Large intestine (tissue), 3 donors: ENCODE measurements around the gene KDM6A. TPM values are rescaled to one million over a fixed set of nuclear protein-coding genes. Genes with fewer than 3 reads are reported as not detected.

Source experiments
- DNase-seq, 2 donors: peaks; one replicate each; pipeline versions ENCODE4 v3.0.0 to v3.0.0-alpha.2; 2013
- H3K27ac ChIP-seq: one replicate; pipeline ENCODE4 v1.5.1; 2013; ENCODE audit warnings: low read length
- H3K27me3 ChIP-seq: 2 replicates; pipeline ENCODE4 v1.6.1; 2013; ENCODE audit warnings: low read length; ENCODE audit not compliant: control insufficient read depth, insufficient read depth
- H3K36me3 ChIP-seq: 2 replicates; pipeline ENCODE4 v1.6.1; 2013; ENCODE audit warnings: low read length; ENCODE audit not compliant: control insufficient read depth, insufficient read depth
- H3K4me1 ChIP-seq: one replicate; pipeline ENCODE4 v1.6.1; 2013; ENCODE audit warnings: low read length; ENCODE audit not compliant: control insufficient read depth, insufficient read depth
- H3K4me3 ChIP-seq: one replicate; pipeline ENCODE4 v1.5.1; 2013; ENCODE audit warnings: low read length
- H3K9me3 ChIP-seq: one replicate; pipeline ENCODE4 v1.6.1; 2013; ENCODE audit warnings: mild to moderate bottlenecking, low read depth, low read length, moderate library complexity; ENCODE audit not compliant: control insufficient read depth
- WGBS: methylation state at CpG from one replicate; pipeline ENCODE4 v1.1.5; 2013; ENCODE audit warnings: low lambda C conversion rate; ENCODE audit not compliant: insufficient coverage; 5-methylcytosine and 5-hydroxymethylcytosine counted together
- polyA plus RNA-seq: library from polyadenylated mRNA; unstranded; fragments of 120-200 nt; gene quantifications from one replicate; pipeline ENCODE4 v1.2.1, GENCODE V29; 2013

KDM6A gene
- polyA plus RNA-seq, 1 donor: 26.8 TPM

DNA sequence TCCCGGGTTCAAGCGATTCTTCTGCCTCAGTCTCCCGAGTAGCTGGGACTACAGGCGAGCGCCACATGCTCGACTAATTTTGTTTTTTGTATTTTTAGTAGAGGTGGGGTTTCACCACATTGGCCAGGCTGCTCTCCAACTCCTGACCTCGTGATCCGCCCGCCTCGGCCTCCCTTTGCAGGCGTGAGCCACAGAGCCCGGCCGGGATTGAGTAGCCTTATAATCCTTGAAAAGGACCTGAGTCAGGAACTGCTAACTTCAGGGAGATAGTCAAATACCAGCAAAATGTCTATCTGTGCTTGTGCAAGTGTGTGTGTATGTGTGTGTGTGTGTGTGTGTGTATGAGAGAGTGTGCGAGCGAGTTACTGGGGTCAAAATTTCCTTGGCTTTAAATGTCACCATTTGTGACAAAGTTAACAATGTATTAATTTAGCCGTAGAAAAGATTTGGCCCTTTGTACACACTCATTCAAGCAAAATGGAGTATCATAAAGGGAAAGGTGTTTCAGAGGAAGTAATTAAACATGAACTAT, 1.8 kb upstream of the KDM6A start:
- Histone ChIP-seq H3K9me3 (no peaks in the 10 kb centered on the region), H3K27me3 (no peaks in the 10 kb centered on the region), H3K4me3 (peak overlapping the region; percentile 73), H3K36me3 (no peaks in the 10 kb centered on the region), H3K4me1 (no peaks in the 10 kb centered on the region), H3K27ac (peak overlapping the region; percentile 97)
- DNase-seq: peak in 1 of 2 donors; percentile 48
- no CpG with 5 or more reads among the region's 16 CpGs for WGBS

DNA sequence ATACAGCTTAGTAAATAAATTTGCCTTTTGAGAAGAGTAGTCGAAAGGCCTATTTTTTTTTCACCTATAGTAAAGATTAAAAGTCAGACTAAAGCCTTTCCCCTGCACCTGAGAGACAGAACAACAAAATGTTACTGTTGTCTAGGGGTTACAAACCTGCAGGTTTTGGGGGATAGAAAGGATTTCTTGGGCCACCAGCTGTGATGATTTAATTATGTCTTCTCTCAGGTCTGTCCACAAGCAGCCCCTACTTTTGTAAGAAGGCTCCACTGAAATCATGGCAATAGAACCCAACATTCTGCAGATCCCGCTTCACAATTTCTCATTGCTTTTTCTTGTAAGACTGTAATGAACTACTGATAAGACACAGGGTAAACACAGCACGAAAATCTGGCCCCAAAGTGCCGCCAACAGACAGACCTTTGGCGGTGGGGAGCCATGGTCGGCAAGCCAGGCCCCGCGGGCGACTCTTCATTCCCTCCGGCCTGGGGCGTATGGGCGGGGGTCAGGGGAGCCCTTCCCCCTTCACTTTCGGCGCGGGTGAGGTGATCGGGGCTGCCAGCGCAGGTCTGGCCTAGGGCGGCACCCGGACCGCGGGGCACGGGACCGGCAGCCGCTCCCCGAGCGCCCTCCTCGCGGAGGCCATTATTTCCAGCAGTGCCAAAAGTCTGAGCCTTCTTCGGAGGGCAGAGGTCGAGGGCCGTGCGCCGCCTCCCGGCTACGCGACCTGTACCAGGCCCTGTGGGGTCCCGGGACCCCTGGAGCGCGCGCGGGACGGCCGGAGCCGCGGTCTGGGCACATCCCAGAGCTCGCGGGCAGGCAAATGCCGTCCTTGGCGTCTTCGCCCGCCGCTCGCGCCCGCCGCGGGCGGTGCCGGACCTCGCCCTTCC, 812 bp upstream of the KDM6A start:
- Histone ChIP-seq H3K9me3 (no peaks in the 10 kb centered on the region), H3K4me3 (peak overlapping the region; percentile 73), H3K27ac (peak overlapping the region; percentile 97), H3K27me3 (no peaks in the 10 kb centered on the region), H3K4me1 (no peaks in the 10 kb centered on the region), H3K36me3 (no peaks in the 10 kb centered on the region)
- peak; percentile 46 to 73 for DNase-seq
- no CpG with 5 or more reads among the region's 60 CpGs for WGBS

DNA sequence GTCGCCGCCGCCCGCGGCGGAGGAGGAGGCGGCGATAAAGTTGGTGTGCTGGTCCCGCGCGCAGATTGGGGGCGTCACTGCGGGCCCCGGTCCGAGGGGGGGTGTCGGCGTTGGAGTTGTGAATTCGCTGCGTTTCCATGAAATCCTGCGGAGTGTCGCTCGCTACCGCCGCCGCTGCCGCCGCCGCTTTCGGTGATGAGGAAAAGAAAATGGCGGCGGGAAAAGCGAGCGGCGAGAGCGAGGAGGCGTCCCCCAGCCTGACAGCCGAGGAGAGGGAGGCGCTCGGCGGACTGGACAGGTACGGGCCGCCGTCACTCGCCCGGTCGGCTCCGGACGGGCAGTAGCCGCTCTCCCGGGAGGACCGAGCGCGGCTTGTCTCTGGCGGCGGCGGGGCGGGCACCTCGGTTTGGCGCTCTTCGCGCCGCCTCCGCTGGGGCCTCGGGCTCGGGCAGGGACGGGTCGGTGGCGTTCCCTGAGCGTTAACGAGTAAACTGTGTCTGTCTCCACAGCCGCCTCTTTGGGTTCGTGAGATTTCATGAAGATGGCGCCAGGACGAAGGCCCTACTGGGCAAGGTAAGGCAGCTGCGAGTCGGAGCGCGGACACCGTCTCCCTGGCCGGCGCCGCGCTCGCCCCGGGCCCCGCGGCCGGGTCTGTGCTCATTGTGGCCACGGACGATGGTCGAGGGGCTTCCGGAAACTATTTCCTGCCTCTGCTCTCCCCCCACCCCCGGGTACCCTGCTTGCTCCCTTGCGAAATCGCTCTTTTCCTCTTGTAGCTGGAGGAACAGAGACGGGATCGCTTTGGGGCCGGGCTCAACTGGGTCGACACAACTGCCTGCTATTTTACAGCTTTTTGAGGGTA, 658 bp downstream of the KDM6A start:
- no CpG with 5 or more reads among the region's 99 CpGs for WGBS
- Histone ChIP-seq H3K4me1 (no peaks in the 10 kb centered on the region), H3K27me3 (no peaks in the 10 kb centered on the region), H3K27ac (peak overlapping the region; percentile 96), H3K4me3 (peak overlapping the region; percentile 85), H3K36me3 (no peaks in the 10 kb centered on the region), H3K9me3 (no peaks in the 10 kb centered on the region)
- peak; percentile 48 to 57 for DNase-seq

DNA sequence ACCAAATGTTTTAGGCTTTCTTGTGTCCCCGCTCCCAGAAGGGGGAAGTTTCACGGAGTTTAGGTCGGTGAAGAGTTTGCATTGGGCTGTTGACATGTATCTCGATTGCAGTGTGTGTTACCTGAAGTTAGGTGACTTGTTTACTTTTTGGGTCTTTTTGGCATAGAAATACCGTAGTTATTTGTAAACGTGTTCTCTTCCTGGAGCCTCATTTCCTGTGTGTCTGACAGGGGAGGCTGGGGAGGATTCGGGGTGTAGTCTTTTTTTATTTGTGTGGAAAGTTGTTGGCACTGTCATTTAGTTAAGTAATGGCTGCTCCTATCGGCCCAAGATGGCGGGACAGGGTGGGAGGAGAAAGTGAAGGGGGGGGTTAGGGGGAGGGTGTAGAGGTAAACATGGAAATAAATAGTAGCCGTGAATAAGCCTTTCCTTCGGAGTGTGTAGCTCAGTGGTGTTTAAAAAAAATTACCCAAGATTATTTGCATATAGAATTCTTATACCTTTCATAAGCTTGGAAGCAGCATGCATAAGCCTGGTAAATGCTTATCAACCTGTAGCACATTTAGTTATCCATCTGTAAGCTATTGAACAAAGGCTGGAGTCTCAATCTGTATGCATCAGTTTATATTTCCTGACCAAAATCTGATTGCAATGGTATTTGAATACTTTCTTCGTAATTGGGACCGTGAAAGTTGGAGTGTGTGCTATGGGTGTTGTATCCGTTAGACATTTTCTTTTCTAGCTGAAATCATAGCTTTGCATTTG, 1.6 kb downstream of the KDM6A start:
- H3K4me1 ChIP-seq: no peaks in the 10 kb centered on the region
- H3K27ac ChIP-seq: peak overlapping the region; percentile 96
- no peaks in the 10 kb centered on the region for H3K27me3 ChIP-seq
- no peaks in the 10 kb centered on the region for H3K9me3 ChIP-seq
- H3K36me3 ChIP-seq: no peaks in the 10 kb centered on the region
- peak overlapping the region; percentile 85 for H3K4me3 ChIP-seq
- peak in 1 of 2 donors; percentile 56 for DNase-seq
- no CpG with 5 or more reads among the region's 14 CpGs for WGBS

DNA sequence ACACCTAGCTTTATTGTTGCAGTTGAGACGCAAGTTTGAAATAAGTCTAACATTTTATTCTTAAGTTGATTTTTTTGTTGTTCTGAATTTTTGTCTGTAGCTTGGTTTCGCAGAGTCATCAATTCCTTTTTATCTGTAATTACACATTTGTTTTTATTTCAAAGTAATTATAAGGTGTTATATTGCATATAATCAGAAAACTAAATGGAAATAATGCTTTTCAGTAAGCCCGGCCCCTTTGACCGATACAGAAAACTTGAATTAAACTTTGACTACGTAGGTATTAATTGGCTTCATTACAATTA, 2.1 kb downstream of the KDM6A start:
- peak overlapping the region; percentile 85 for H3K4me3 ChIP-seq
- no peak for DNase-seq
- H3K9me3 ChIP-seq: no peaks in the 10 kb centered on the region
- H3K27me3 ChIP-seq: no peaks in the 10 kb centered on the region
- H3K36me3 ChIP-seq: no peaks in the 10 kb centered on the region
- 0% methylated on average over 1 of the region's 5 CpGs for WGBS
- no peaks in the 10 kb centered on the region for H3K4me1 ChIP-seq
- H3K27ac ChIP-seq: peak overlapping the region; percentile 96

DNA sequence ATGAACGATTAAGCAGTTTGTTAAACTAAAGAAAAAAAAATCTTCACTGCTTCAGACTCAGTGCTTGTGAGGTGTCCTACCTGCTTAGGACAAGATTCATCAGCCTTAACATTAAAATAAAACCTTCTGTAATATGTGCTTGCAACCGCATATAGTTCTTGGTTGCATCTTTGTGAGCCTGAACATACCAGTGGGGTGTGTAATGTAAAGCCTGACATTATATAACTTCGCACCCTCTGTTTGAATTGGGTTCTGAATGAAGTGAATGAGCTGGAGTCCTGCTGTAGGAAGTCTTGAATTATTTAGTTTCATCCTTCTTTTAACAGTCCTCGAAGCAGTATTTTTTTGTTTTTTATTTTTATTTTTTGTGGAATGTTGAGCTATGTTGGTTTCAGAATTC, 3.1 kb downstream of the KDM6A start:
- no peak for DNase-seq
- Histone ChIP-seq H3K27ac (no peak overlapping the region), H3K4me1 (no peaks in the 10 kb centered on the region)

DNA sequence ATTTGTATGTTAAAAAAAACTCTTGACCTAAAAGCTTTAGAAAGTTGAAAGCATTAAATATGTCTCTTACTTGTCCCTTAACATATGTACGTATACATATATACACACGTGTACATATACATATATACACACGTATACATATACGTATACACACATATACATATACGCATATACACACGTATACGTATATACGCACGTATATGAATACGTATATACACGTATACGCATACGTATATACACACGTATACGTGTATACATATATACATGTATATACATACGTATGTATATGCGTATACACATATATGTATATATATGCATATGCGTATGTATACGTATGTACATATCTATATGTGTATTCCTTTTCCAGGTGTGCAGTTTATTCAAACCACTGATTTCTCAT, 3.8 kb downstream of the KDM6A start:
- no peaks in the 10 kb centered on the region for H3K9me3 ChIP-seq
- no peak overlapping the region for H3K4me3 ChIP-seq
- no peak overlapping the region for H3K27ac ChIP-seq
- no CpG with 5 or more reads among the region's 19 CpGs for WGBS
- no peaks in the 10 kb centered on the region for H3K4me1 ChIP-seq
- H3K27me3 ChIP-seq: no peaks in the 10 kb centered on the region
- DNase-seq: no peak
- H3K36me3 ChIP-seq: no peaks in the 10 kb centered on the region

More for the DNA sequence above, 3.1 kb downstream of the KDM6A start:
- no CpG with 5 or more reads among the region's 4 CpGs for WGBS
- H3K36me3 ChIP-seq: no peaks in the 10 kb centered on the region
- H3K27me3 ChIP-seq: no peaks in the 10 kb centered on the region
- H3K4me3 ChIP-seq: peak overlapping the region; percentile 85
- no peaks in the 10 kb centered on the region for H3K9me3 ChIP-seq

DNA sequence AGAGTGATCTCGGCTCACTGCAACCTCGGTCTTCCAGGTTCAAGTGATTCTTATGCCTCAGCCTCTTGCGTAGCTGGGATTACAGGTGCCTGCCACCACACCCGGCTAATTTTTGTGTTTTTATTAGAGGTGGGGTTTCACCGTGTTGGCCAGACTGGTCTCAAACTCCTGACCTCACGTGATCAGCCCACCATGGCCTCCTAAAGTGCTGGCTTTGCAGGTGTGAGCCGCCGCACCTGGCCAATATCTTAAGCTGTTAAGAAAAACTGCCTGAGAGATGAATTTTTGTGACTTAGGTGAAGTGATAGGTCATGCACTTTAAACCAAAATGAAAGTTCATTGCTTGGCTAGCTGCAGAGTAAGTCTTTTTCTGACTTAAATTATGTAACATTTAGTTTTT, 5.8 kb downstream of the KDM6A start:
- Histone ChIP-seq H3K4me3 (no peak overlapping the region), H3K36me3 (no peaks in the 10 kb centered on the region), H3K4me1 (no peaks in the 10 kb centered on the region), H3K27me3 (no peaks in the 10 kb centered on the region), H3K9me3 (no peaks in the 10 kb centered on the region), H3K27ac (no peak overlapping the region)
- no CpG with 5 or more reads among the region's 8 CpGs for WGBS
- peak in 1 of 2 donors; percentile 8 for DNase-seq

DNA sequence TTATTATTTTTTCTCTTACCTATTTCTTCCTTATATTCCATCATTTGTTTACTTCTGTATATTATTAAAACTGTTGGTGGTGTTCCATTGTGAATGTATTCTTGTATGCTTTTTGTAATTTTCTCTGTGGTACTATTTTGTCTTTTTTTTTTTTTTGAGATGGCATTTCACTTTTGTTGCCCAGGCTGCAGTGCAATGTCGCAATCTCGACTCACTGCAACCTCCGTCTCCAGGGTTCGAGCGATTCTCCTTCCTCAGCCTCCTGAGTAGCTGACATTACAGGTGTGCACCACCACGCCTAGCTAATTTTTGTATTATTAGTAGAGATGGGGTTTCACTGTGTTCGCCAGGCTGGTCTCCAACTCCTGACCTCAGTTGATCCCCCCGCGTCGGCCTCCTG, 8.6 kb downstream of the KDM6A start:
- no peak overlapping the region for H3K27ac ChIP-seq
- H3K9me3 ChIP-seq: no peaks in the 10 kb centered on the region
- no CpG with 5 or more reads among the region's 10 CpGs for WGBS
- no peaks in the 10 kb centered on the region for H3K27me3 ChIP-seq
- H3K36me3 ChIP-seq: no peaks in the 10 kb centered on the region
- no peaks in the 10 kb centered on the region for H3K4me1 ChIP-seq
- no peak for DNase-seq
- H3K4me3 ChIP-seq: no peak overlapping the region

DNA sequence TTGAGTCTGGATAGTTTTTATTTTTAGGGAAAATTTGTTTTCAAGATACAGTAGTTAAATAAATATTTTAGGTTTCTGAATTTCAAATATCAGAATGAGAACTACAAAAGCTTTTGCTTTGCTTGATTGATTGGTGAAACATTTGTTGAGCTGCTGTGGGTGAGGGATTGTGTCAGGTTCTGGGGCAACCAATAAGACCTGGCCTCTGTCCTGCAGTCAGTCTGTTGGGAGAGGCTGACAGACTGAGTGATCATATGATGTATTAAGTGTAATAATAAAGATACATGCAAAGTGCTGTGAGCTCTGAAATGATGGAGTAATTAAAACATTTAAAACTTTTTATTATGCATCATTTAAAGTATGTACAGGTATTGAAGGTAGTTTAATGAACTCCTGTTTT, 9.6 kb downstream of the KDM6A start:
- Histone ChIP-seq H3K9me3 (no peaks in the 10 kb centered on the region), H3K4me3 (no peak overlapping the region), H3K27me3 (no peaks in the 10 kb centered on the region), H3K36me3 (no peaks in the 10 kb centered on the region), H3K27ac (no peak overlapping the region), H3K4me1 (no peaks in the 10 kb centered on the region)
- no peak for DNase-seq
